Hepatocyte (in vitro differentiated cells): ENCODE measurements around the gene LOC101059915.

Experiments
- DNase-seq: peaks from one replicate; pipeline ENCODE4 v3.0.0-alpha.2; 2016; ENCODE audit warnings: low spot score
- H2AFZ ChIP-seq: fragments of 200-600 bp; sonication (generic); 2 replicates; pipeline ENCODE4 v1.6.0; 2016; ENCODE audit warnings: antibody characterized with exemption, mild to moderate bottlenecking
- H3K27ac ChIP-seq: fragments of 200-600 bp; sonication (generic); 2 replicates; pipeline ENCODE4 v1.5.1; 2016; ENCODE audit warnings: mild to moderate bottlenecking
- H3K27me3 ChIP-seq: fragments of 200-600 bp; sonication (generic); 2 replicates; pipeline ENCODE4 v1.6.1; 2016
- H3K36me3 ChIP-seq: fragments of 200-600 bp; sonication (generic); replicated peaks from 2 replicates; pipeline ENCODE4 v1.5.1; 2016; ENCODE audit warnings: low read depth; ENCODE audit not compliant: insufficient read depth
- H3K4me1 ChIP-seq: fragments of 200-600 bp; sonication (generic); 2 replicates; pipeline ENCODE4 v1.5.1; 2016; ENCODE audit warnings: mild to moderate bottlenecking, moderate library complexity; ENCODE audit not compliant: insufficient read depth
- H3K4me2 ChIP-seq: fragments of 200-600 bp; sonication (generic); 2 replicates; pipeline ENCODE4 v1.6.0; 2016
- H3K4me3 ChIP-seq: fragments of 200-600 bp; sonication (generic); 2 replicates; pipeline ENCODE4 v1.5.1; 2016; ENCODE audit warnings: mild to moderate bottlenecking
- H3K79me2 ChIP-seq: fragments of 200-600 bp; sonication (generic); 2 replicates; pipeline ENCODE4 v1.6.0; 2017; ENCODE audit warnings: mild to moderate bottlenecking
- H3K9me2 ChIP-seq: fragments of 200-600 bp; sonication (generic); replicated peaks from 2 replicates; pipeline ENCODE4 v1.6.0; 2017; ENCODE audit warnings: mild to moderate bottlenecking; ENCODE audit not compliant: insufficient read depth
- H3K9me3 ChIP-seq: fragments of 200-600 bp; sonication (generic); 2 replicates; pipeline ENCODE4 v1.5.1; 2016; ENCODE audit warnings: low read depth, mild to moderate bottlenecking
- H4K20me1 ChIP-seq: fragments of 200-600 bp; sonication (generic); 2 replicates; pipeline ENCODE4 v1.6.0; 2016; ENCODE audit warnings: mild to moderate bottlenecking; ENCODE audit not compliant: insufficient read depth, poor library complexity, severe bottlenecking
- CTCF ChIP-seq: fragments of 200-600 bp; sonication (generic); IDR thresholded peaks from 2 replicates; pipeline ENCODE4 v1.5.1; 2016; ENCODE audit warnings: antibody characterized with exemption, mild to moderate bottlenecking; ENCODE audit not compliant: poor library complexity
- EZH2 ChIP-seq: fragments of 200-600 bp; sonication (generic); IDR thresholded peaks from 2 replicates; pipeline ENCODE4 v1.6.1; 2016; ENCODE audit warnings: antibody characterized with exemption, mild to moderate bottlenecking, borderline replicate concordance
- EZH2phosphoT487 ChIP-seq: fragments of 200-600 bp; sonication (generic); IDR thresholded peaks from one replicate; pipeline ENCODE4 v1.6.1; 2018; ENCODE audit warnings: antibody characterized with exemption, mild to moderate bottlenecking, low read depth, moderate library complexity; ENCODE audit not compliant: unreplicated experiment, severe bottlenecking
- WGBS: methylation state at CpG from one replicate; pipeline ENCODE4 v1.1.6; 2016; ENCODE audit warnings: low lambda C conversion rate; ENCODE audit errors: missing lambda C conversion rate; 5-methylcytosine and 5-hydroxymethylcytosine counted together

The LOC101059915 gene

DNA sequence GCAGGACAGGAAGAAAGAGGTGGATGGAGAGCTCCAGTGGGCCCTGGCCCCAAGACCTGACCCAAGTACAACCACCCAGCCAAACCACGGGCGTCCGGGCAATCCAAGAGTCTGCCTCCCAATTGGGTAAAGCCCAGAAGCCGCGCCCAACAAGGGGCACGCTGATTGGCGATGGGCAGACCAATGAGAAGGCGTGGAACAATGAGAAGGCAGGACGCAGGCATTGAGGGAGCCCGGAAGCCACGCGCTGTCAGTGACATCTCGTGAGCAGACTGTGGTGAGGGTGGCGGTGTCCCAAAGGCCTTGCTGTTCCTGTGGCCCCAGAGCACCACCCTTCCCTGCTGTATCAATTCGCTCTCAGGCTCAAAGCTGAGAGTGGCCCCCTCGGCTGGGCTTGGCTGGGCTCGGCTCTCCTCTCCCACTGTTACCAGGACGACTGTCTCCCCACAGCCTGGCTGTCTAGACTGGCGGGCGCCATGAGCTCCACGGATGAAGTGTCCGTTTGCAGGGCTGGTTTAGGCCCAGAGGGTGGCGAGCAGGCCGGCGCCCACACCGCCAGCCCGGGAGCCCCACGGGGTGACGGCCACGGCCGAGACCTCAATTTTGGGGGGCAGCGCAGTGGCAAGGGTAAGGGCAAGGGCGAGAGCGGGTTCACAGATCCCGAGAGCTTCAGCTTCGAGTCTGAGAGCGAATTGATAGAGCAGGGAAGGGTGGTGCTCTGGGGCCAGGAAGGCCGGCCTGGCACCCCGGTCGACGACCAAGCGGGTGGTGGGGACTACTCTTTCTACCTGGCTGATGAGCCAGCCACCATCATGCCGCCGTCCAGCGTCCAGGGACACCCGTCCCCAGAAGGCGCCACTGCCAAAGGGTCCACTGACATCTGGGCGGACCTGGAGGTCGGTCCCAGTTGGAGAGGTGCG lies at the start of gene LOC101059915:
Gene LOC101059915 (plus strand): TSS at position 219 of the 920 bp plus-strand sequence.
- Histone ChIP-seq H3K4me3 (no peak within 1 kb of the TSS), H3K9me3 (no peaks in the 10 kb centered on the region), H3K27ac (no peak within 1 kb of the TSS), H3K9me2 (no peaks in the 10 kb centered on the region), H2AFZ (no peak within 1 kb of the TSS), H3K27me3 (no peaks in the 10 kb centered on the region), H3K36me3 (no peaks in the 10 kb centered on the region), H3K4me2 (no peak within 1 kb of the TSS), H4K20me1 (no peaks in the 10 kb centered on the region), H3K4me1 (no peaks in the 10 kb centered on the region), H3K79me2 (no peaks in the 10 kb centered on the region)
- DNase-seq: no peak
- WGBS: 92% methylated on average over 49 of the region's 50 CpGs
- no peak for TF ChIP-seq CTCF
- no peak for TF ChIP-seq EZH2
- TF ChIP-seq EZH2phosphoT487: no peak

GRCh38 chrX:71617742-71618141 lies 49.6 kb upstream of the LOC101059915 start:
- TF ChIP-seq EZH2 (no peak), CTCF (no peak), EZH2phosphoT487 (no peak)
- WGBS: 82% methylated on average over 6 of the region's 8 CpGs
- Histone ChIP-seq H2AFZ (no peak overlapping the region), H3K4me3 (no peak overlapping the region), H4K20me1 (no peaks in the 10 kb centered on the region), H3K27ac (no peak overlapping the region), H3K36me3 (no peaks in the 10 kb centered on the region), H3K4me1 (no peaks in the 10 kb centered on the region), H3K4me2 (no peak overlapping the region), H3K9me2 (no peaks in the 10 kb centered on the region), H3K9me3 (no peaks in the 10 kb centered on the region), H3K27me3 (no peaks in the 10 kb centered on the region), H3K79me2 (no peaks in the 10 kb centered on the region)
- no peak for DNase-seq

- Histone ChIP-seq H3K27me3 (no peaks in the 10 kb centered on the region), H4K20me1 (no peaks in the 10 kb centered on the region), H3K4me3 (no peak within 1 kb of the TSS), H3K9me2 (no peaks in the 10 kb centered on the region), H3K27ac (no peak within 1 kb of the TSS), H3K79me2 (no peaks in the 10 kb centered on the region), H3K36me3 (no peaks in the 10 kb centered on the region), H3K4me2 (no peak within 1 kb of the TSS), H3K9me3 (no peaks in the 10 kb centered on the region), H3K4me1 (peaks cover 5% of the 10 kb centered on the region), H2AFZ (no peak within 1 kb of the TSS)
- DNase-seq: no peak
- 85% methylated on average over 4 of the region's 4 CpGs for WGBS
- TF ChIP-seq CTCF (no peak), EZH2phosphoT487 (no peak), EZH2 (no peak)
Measured at GRCh38 chrX:71618303-71618721, 49.0 kb upstream of the LOC101059915 start, which contains the start of gene CXCR3. TSS of gene CXCR3 (minus strand) at chrX:71618511. CDS start at chrX:71618449, 62 bp downstream.
